GM18508 (cell line): ENCODE data around the gene ZNF500.

Experiments used
- ATAC-seq: cut with Tn5 transposase; IDR thresholded peaks from one replicate; pipeline ENCODE4 v1.9.1; 2021; ENCODE audit warnings: moderate number of reproducible peaks; ENCODE audit not compliant: insufficient read depth, unreplicated experiment

Gene ZNF500

DNA sequence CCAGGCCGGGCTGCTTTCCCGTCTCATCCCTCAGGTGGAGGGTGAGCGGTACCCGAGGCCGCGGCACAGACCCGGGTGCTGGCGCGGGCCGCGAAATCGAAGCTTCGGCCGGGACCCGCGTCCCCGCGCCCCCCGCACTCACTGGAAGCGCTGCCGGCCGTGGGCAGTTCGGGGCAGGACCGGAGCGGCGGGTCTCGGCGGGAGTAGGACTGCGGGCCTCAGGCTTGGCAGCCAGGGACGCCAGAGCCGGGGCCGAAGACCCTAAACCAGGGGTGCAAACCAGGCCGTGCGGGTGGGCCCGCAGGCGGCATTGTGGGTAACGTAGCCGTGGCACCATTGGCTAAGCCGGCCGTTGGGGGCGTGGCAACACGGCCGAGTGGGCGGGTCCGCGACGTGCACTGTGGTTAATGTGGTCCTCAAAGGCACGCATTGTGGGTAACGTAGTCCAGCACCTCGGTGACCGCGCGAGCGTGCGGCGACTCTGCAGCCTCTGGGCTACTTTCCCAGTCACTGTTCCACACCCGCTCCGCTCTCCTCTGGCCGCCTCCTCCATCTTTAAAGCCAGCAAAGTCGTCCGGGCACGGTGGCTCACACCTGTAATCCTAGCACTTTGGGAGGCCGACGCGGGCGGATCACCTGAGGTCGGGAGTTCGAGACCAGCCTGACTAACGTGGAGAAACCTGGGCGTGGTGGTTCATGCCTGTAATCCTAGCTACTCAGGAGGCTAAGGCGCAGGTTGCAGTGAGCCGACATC is at the start of gene ZNF500:
TSS of gene ZNF500 (minus strand) at position 288 of the 754 bp plus-strand sequence. CDS start 1,184 bp downstream, outside the sequence.
- peak; percentile 60 for ATAC-seq

DNA sequence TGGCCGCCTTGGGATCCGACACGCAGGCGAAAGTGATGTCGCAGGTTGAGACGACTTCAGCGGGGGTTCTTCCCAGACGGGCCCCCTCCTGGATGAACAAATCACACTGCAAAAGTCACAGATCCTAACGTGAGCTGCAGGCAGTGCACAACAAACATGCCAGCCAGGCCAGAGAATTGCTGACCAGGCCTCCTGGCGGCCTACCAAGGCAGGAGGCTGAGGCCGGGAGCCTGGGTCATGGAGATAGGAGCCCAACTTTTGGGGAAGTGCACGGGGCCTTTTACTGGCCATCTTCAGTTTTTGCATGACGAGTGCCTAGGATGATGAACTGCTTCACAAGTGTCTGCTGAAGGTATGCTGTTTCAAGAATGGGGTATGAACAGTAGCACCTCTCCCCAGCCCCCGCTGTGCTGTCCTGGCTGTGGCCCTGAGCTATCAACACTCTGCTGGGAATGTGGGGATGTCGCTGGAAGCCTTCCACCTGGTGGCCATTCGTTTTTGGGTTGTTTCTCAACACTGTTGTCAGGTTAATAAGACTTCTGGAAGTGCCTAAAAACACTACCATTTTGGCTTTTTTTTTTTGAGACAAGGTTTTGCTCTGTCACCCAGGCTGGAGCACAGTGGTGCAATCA is 47.7 kb upstream of the ZNF500 start:
- ATAC-seq: no peak

DNA sequence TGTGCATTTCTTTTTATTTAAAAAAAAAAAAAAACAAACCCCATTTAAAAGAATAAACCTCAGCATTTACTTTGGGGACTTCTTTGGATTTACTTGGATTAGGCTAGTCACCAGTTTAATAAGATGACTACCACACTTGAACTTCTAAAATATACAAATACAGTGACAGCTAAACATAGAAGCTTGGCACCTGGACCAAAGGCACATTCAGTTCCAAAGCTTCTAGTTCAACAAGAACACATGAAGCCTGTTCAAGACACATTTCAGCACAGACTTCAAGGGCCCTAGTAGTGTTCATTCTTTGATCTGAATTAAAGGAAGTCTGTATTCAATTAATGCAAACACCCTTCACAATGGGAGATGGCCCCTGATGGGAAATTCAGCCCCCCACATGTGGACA is 47.1 kb upstream of the ZNF500 start:
- ATAC-seq: no peak

DNA sequence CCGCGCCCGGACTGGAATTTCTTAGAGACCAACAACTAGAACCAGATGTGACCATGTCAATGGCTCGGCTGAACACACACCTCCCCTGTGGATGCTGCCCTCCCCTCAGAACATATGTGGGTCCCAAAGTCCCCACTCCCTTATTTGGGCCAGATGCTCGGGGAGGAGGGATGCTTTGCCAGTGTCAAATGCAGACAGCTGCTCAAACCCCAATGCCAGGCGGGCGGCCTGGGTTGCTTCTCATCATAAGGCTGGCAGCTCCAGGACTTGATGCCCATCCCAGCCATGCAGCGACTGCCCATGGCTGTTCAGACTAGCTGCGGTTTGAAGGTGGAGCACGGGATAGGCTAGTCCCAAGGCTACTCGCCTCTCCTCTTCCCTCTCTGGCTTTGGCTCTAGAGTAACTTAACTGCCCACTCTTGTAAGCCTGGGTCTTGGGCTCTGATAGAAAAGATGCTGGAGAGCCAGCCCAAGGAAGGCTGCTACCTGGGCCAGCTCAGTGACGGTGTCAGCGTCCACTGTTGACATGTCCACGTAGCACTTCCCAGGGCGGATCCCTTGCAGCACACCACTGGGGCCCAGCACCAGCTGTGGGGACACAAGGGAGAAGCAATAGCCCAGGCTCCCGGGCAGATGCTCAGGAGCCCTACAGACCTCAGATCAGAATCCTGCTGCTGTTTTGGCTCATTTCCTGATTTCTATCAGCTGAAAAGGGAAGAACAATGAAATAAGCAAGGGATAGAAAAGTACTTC is 46.5 kb upstream of the ZNF500 start:
- ATAC-seq: no peak

DNA sequence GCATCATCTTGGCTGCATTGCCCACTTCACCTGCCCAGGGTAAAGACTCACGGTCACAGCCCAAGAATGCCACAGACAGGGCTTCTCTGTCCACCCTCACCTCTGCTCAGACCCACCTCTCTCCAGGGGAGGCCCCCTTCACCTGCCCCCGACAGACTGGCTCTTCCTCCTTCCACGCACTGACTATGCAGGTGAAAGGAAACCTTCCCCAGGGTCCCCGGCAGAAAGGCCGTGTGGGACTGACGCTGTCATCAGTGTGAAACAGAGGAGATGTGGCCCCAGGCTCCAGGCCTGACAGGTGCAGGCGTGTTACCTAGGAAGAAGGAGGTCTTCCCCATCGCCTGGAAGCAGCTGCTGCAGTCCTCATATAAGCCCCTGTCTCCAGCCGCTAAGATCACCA is 44.8 kb upstream of the ZNF500 start:
- ATAC-seq: no peak

DNA sequence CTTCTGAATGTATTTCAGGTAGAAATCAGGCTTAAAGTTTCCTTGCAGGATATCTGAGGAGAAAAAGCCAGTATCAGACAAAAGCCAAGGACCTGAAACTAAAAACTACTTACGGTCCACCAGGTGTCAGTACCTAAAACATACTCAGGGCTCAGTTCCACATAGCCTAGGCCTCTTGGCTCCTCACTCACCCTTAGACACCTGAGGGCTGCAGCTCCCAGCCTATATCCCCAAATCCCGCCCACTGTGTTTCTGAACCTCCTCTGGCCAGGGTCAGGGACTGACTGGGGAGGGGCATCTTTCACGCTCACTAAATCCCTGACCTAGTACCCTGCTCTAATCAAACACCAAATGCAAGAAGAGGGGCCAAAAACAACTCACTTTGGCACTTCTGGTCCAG is 44.3 kb upstream of the ZNF500 start:
- no peak for ATAC-seq

DNA sequence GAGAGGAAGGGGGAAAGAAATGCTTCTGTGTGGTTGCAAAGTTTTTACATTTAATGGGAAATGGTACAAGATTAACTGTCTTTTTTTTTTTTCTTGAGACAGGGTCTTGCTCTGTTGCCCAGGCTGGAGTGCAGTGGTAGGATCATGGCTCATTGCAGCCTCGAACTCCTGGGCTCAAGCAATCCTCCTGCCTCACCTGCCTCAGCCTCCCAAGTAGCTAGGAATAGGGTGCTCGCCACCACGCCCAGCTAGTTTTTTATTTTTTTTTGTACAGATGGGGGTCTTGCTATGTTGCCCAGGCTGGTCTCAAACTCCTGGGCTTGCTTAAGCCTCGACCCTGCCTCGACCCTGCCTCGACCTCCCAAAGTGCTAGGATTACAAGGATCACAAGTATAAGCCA is 39.3 kb upstream of the ZNF500 start:
- ATAC-seq: no peak

DNA sequence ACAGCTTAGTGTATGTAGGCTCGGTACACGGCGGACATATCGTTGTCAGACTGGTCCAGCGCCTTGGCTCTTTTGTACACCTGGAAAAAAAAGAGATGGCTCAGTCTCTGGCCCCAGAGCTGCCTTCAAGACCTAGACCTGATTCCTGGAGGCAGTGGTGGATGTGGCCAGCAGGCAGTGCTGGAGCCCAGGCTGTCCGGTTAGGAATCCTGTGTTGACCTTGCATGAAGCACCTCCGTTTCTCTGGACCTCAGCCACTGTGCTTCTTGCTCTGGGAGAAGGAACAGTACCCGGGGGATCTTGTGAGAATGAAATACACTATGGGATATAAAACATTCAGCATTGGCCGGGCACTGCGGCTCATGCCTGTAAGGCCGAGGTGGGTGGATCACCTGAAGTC is 38.3 kb upstream of the ZNF500 start:
- no peak for ATAC-seq

DNA sequence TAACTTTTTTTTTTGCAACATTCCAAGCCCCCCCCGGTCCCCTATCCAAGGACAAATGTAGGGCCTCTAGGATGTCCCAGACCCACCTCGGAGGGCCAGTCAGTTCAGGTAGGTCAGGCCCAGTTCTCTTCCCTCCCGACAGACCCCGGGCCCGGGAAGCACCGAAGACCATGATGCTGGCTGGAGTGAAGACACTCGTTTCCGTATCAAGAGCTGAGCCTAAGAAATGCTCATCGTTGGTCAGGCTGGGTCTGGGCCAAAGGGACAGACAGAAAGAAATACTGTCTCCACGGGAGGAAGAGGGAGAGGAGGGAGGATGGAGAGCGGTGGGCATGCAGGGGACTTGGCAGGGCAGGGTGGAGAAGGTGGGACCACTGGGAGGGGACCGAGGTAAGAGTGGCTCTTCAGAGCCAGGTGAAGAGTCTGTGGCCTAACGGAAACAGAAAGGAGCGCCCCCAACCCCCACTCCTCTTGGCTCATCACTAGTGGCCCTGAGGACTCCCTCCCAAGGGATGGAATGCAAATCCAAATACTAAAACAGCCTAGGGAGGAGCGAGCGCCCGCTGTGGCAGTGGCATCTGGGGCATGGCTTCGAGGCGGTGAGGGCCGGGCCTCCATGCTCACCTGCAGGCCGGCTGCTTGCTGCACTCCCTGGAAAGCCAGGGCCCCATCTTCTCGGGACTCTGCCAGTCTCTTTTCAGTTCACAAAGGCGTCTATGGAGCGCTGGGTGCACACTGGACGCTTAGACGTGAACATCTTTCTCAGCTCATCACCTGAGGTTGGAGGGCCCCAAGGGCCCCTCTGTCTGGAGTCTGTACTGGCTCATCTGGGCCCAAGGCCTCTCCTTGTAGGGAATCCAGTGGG is 37.2 kb upstream of the ZNF500 start:
- no peak for ATAC-seq

DNA sequence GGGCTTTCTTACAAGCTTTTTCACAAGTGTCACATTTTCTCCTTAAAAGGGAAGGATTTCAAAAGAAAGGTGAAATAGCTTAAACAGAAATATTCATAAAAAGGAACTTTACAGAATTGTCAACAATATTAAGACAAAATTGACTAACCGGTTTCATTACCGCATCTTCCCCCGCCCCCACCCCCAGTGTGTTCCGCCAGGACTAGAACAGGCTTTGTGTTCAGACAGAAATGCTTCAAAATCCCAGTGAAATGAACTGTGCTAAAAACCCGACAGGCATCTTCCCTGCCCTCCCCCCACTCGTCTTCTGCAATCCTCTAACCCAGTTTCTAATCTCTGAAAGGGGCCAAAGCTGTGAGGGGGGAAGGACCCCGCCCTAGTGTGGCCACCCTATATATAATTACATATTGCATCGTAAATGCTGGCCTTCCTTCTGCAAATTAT is 36.5 kb upstream of the ZNF500 start:
- no peak for ATAC-seq

DNA sequence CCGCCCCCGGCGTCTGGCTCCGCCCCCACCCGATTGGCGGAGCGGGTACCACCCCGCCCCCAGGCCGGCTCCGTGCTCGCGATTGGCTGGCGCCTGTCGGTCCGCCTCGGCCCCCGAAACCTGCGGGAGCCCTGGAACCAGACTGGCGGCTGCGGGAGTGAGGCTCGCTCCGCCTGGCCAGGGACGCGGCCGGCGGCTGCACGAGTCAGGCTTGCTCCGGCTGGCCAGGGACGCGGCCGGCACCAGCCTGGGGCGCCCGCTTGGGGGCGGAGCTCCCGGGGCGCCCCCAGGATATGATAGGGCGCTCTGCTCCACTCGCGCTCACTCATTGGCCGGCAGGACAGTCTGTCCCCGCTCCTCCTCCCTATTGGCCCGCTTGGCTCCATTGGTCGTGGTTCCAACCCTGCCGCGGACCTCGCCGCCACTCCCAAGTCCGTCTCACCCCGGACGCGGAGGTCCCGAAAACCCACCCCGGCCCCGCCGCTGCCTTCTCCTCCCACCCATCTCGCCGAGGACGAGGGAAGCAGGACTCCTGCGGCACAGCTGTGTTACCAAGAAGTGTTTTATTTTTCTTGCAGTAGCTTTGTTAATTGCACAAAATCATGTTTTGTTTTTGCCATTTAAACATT is 35.8 kb upstream of the ZNF500 start:
- ATAC-seq: peak; percentile 84

DNA sequence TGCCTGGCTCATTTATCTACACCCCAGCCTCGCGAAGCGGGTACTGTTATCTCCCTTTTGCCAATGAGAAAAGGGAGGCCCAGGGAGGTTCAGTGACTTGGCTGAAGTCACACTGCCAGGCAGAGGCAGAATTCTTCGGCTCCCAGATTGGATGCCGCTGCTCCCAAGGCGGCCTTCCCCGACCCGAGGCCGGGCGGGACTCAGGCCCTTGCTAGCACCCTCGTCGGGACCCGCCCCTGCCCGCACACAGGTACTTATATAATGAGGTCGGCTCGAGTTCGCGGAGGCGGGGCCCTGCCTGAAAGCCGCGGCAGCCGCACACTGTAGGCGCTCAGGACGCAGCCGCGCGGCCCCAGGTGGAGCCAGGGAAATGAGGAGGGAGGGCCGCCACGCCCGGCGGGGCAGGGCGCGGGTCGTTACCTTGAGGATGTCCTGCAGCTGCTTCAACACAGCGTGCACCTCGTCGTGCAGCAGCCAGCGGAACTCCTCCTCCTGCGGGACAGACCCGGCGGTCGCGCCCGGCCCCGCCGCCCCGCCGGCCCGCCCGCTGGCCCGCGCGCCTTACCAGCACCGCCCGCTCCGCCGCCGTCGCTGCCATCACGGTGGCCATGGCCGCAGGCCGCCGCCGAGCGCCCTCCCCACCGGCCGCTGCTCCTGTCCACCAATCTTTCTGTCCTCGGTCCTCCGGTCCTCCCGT is 35.1 kb upstream of the ZNF500 start, which contains the start of gene ROGDI:
TSS of gene ROGDI (minus strand) at position 672 of the 697 bp plus-strand sequence. CDS start at position 610, 62 bp downstream.
- ATAC-seq: peak; percentile 37

DNA sequence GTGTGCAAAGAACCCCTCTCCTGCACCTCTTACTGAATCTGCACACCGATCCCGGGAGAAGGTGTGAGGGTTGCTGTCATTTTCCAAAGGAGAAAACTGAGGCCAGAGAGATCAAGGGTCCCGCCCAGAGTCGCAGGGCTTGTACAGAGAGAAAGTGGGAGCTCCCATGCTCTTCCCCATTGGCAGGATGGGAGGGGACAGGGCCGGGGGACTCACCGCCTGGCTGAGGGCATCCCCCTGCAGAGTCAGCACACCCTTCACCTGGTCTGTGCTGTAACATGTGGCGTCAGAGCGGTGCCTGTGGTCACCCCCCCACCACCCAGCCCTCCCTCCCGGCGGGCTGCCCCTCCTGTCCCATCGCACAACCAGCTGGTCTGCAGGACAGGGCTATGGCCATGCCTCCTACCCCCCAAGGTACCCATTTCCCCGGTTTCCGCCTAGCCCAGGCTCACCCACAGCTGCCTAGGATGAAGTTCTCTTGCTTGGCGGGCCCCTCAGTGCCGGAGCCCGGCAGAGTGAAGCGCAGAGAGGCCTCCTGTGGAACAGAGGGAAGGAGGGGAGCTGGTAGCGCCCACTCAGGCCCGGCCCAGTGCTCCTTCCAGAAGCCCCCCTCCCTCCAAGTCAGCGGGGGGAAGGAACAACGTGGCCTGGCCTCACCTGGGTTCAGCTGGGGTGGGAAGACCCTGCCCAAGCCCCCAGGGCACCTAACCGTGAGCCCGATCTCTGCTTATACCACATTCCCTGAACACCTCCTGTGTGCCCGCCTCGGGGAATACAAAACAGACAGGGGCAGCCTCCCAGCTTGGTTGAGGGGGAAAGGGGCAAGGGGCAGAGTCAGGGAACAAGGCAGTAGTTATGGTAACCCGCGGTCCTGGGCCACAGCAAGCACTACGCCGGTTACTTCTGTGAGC is 34.3 kb upstream of the ZNF500 start:
- ATAC-seq: no peak

DNA sequence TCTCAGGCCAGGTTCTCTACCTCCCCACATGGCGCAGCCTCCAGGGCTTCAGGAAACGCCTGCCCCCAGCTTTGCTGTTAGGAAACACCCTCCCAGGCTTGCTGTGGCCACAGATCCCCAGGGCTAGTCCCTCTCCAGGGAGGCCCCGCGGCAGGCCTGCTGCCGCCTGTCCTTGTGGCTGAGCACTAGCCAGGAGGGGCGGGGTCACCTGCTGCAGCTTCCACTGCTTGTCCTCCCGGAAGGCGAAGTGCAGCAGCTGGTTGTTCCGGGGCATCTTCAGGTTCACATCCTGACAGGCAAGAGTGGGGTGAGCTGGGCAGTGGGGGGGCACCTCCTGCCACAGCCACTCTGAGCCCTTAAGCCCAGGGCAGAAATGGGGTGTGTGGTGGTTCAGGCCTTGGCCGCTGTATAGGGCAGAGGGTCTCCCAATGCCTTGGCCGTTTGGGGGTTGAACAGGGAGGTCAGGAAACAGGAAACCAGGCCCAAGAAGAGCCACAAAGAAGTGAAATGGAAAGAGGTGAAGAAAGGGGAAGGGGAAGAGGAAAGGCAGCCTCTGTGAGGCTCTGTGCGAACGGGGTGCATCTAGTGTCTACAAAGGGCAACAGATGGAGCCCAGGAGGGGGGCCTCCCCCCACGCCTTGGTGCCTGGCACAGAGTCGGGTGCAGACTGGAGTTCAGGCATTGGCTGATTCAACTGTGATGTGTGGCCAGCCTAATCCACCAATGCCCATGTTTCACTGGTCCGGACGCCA is 33.5 kb upstream of the ZNF500 start:
- no peak for ATAC-seq

DNA sequence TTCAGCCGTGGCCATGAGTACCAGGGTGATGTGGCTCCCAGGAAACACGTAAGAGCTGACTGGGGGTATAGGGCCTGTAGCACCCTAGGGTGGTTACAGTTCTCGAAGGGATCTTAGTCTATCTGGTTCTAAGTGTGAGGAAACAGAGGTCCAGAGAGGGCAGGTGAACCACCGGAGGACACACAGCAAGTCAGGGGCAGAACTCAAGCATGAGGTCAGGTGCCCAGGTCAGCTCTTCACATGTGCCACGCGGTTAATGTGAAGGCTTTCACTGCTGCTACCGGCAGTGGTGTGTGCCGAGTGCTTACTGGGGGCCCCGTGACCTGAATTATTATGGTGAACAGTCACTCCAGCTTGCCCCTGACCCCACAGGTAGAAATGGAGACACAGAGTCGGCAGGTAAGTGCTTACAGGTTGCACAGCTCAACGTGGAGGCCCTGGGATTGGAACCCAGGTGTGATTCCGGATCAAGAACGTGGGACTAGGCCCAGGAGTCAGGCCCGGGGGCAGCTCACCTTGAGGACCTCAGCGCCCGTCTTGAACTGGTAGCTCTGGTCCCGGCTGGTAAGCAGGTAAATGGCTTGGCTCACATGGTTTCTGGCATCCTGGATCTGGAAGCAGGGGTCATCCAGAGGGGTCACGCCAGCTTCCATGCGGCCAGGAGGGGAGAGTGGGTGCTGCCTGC is 32.4 kb upstream of the ZNF500 start:
- no peak for ATAC-seq

DNA sequence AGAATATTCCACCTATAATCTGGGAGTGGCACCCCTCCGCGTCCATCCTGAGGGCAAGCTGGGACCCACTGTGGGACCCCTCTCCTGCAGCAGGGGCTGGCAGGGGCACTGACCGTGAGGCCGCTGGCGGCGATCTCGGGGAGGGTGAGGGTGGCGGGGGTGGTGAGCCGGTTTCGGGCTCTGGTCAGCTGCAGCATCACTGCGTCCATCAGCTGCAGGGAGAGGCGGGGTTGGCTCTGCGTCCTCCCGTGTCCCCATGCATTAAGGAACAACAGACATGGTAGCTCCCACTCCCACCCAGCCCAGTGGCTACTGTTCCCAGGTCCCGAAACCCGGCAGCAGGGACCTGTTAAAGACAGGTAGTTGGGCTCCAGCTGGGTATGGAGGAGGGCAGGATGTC is 31.5 kb upstream of the ZNF500 start:
- ATAC-seq: no peak

DNA sequence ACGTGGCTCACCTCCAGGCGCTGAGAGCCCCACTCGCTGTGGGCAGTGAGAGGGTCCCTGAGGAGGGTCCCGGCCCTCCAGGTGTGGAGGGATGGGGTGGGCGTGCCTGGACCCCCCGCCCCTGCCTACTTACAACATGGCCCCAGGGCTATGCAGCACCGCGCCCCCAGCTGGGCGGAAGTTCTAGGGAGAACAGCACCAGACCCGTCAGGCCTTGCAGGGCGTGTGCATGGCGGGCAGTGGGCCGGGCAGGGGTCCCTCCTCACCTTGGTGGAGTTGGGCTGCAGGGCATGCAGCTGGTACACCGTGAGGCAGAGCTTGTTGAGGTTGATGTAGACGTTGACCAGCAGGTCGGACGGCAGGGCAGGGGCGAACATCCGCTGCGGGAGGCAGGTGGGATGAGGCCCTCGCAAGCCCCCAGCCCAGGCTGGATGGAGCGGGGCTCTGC is 30.9 kb upstream of the ZNF500 start:
- ATAC-seq: no peak
